Suprapubic skin (tissue), 4 donors: ENCODE results near the gene ITSN1. TPM values are rescaled to one million over a fixed set of nuclear protein-coding genes. Genes with fewer than 3 reads are reported as not detected.

ENCODE experiments used
- DNase-seq, 2 donors: peaks; one replicate each; pipeline ENCODE4 v3.0.0-alpha.2; 2019; ENCODE audit warnings: low spot score in 2 of 2
- H3K27ac ChIP-seq: fragments of 200-600 bp; sonication (generic); one replicate; pipeline ENCODE4 v1.5.1; 2019
- H3K27me3 ChIP-seq: fragments of 200-600 bp; sonication (generic); one replicate; pipeline ENCODE4 v1.5.1; 2019
- H3K36me3 ChIP-seq: fragments of 200-600 bp; sonication (generic); one replicate; pipeline ENCODE4 v1.5.1; 2019
- H3K4me1 ChIP-seq: fragments of 200-600 bp; sonication (generic); one replicate; pipeline ENCODE4 v1.5.1; 2019
- H3K4me3 ChIP-seq: fragments of 200-600 bp; sonication (generic); one replicate; pipeline ENCODE4 v1.5.1; 2019; ENCODE audit warnings: mild to moderate bottlenecking
- H3K9me3 ChIP-seq: fragments of 200-600 bp; sonication (generic); one replicate; pipeline ENCODE4 v1.5.1; 2019
- CTCF ChIP-seq, 2 donors: fragments of 200-600 bp in 1 of 2; fragments of 450-650 bp in 1 of 2; sonication (generic) in 1 of 2; IDR thresholded peaks; one replicate each; pipeline ENCODE4 v1.5.1; 2016 to 2019; ENCODE audit warnings: antibody characterized with exemption in 2 of 2, mild to moderate bottlenecking in 1 of 2, moderate library complexity in 1 of 2
- EP300 ChIP-seq: sonication (generic); formaldehyde crosslinking; IDR thresholded peaks from one replicate; pipeline ENCODE4 v1.6.1; 2017; ENCODE audit warnings: antibody characterized with exemption
- POLR2A ChIP-seq, 2 donors: fragments of 450-650 bp; IDR thresholded peaks; one replicate each; pipeline ENCODE4 v1.6.1; 2017; ENCODE audit warnings: antibody characterized with exemption in 2 of 2, mild to moderate bottlenecking in 2 of 2, moderate library complexity in 2 of 2
- POLR2AphosphoS5 ChIP-seq, 3 donors: sonication (generic); formaldehyde crosslinking; IDR thresholded peaks; one replicate each; pipeline ENCODE4 v1.6.1; 2017; ENCODE audit warnings: antibody characterized with exemption in 3 of 3
- WGBS: methylation state at CpG from one replicate; pipeline ENCODE4 v1.1.5; 2018; 5-methylcytosine and 5-hydroxymethylcytosine counted together
- total RNA-seq, 4 donors: library from RNA; depleted of rRNA; stranded (reverse); fragments of >200 nt; gene quantifications; one replicate each; pipeline ENCODE4 v1.1.0, GENCODE V29; 2016

The ITSN1 gene
- total RNA-seq, 4 donors from 2014 or later, result 23.8 to 53.3 (median 35.2) TPM

- 68% methylated on average over 2 of the region's 2 CpGs for WGBS
- H3K27ac ChIP-seq, result peak overlapping the region; percentile 3
Measured at GRCh38 chr21:33684068-33684467, 41.8 kb downstream of the ITSN1 start.

GRCh38 chr21:33684923-33685560 lies 42.7 kb downstream of the ITSN1 start:
- Histone ChIP-seq H3K9me3 (no peaks in the 10 kb centered on the region), H3K27me3 (no peaks in the 10 kb centered on the region), H3K4me3 (no peak overlapping the region), H3K4me1 (peaks cover 51% of the 10 kb centered on the region), H3K36me3 (no peaks in the 10 kb centered on the region), H3K27ac (peak overlapping the region; percentile 15)
- TF ChIP-seq POLR2AphosphoS5 (IDR thresholded peaks at IDR 0.05) (no peak), EP300 (no peak), CTCF (IDR thresholded peaks at IDR 0.05) (no peak), POLR2A (IDR thresholded peaks at IDR 0.05) (no peak)
- 38% methylated on average over 5 of the region's 5 CpGs for WGBS
- DNase-seq, result no peak

More at GRCh38 chr21:33684068-33684467, 41.8 kb downstream of the ITSN1 start:
- peaks cover 51% of the 10 kb centered on the region for H3K4me1 ChIP-seq
- no peaks in the 10 kb centered on the region for H3K9me3 ChIP-seq
- H3K27me3 ChIP-seq, result no peaks in the 10 kb centered on the region
- no peaks in the 10 kb centered on the region for H3K36me3 ChIP-seq
- no peak for TF ChIP-seq POLR2A (IDR thresholded peaks at IDR 0.05)
- no peak for TF ChIP-seq EP300
- no peak for TF ChIP-seq CTCF (IDR thresholded peaks at IDR 0.05)
- no peak for TF ChIP-seq POLR2AphosphoS5 (IDR thresholded peaks at IDR 0.05)
- no peak overlapping the region for H3K4me3 ChIP-seq
- DNase-seq, result no peak

- TF ChIP-seq EP300, result no peak
- TF ChIP-seq POLR2AphosphoS5 (IDR thresholded peaks at IDR 0.05), result no peak
- no peak for TF ChIP-seq CTCF (IDR thresholded peaks at IDR 0.05)
- TF ChIP-seq POLR2A (IDR thresholded peaks at IDR 0.05), result no peak
- Histone ChIP-seq H3K9me3 (no peaks in the 10 kb centered on the region), H3K36me3 (no peaks in the 10 kb centered on the region), H3K4me3 (no peak overlapping the region), H3K4me1 (peaks cover 49% of the 10 kb centered on the region), H3K27ac (no peak overlapping the region), H3K27me3 (no peaks in the 10 kb centered on the region)
- DNase-seq, result no peak
Measured at GRCh38 chr21:33685613-33686197, 43.4 kb downstream of the ITSN1 start.

GRCh38 chr21:33686386-33686785 lies 44.1 kb downstream of the ITSN1 start:
- 88% methylated on average over 3 of the region's 3 CpGs for WGBS
- TF ChIP-seq CTCF (IDR thresholded peaks at IDR 0.05) (no peak), POLR2AphosphoS5 (IDR thresholded peaks at IDR 0.05) (no peak), EP300 (no peak), POLR2A (IDR thresholded peaks at IDR 0.05) (no peak)
- no peak overlapping the region for H3K4me3 ChIP-seq
- H3K27ac ChIP-seq, result no peak overlapping the region
- H3K9me3 ChIP-seq, result no peaks in the 10 kb centered on the region
- H3K4me1 ChIP-seq, result peaks cover 48% of the 10 kb centered on the region
- no peaks in the 10 kb centered on the region for H3K27me3 ChIP-seq
- no peaks in the 10 kb centered on the region for H3K36me3 ChIP-seq
- DNase-seq, result no peak

GRCh38 chr21:33687634-33688033 lies 45.3 kb downstream of the ITSN1 start:
- Histone ChIP-seq H3K4me3 (no peak overlapping the region), H3K36me3 (no peaks in the 10 kb centered on the region), H3K27me3 (no peaks in the 10 kb centered on the region), H3K27ac (no peak overlapping the region), H3K4me1 (peaks cover 46% of the 10 kb centered on the region), H3K9me3 (no peaks in the 10 kb centered on the region)
- DNase-seq, result no peak
- WGBS, result 78% methylated on average over 3 of the region's 3 CpGs
- TF ChIP-seq POLR2AphosphoS5 (IDR thresholded peaks at IDR 0.05) (no peak), EP300 (no peak)
